Epithelial cell of esophagus (primary cell): ENCODE results near the gene MACIR.

Experiments
- DNase-seq: peaks from one replicate; pipeline ENCODE4 v3.0.0; 2010; ENCODE audit warnings: low read depth
- H3K4me3 ChIP-seq: 2 replicates; pipeline ENCODE4 v1.5.1; 2011; ENCODE audit warnings: mild to moderate bottlenecking, low read length, control low read depth
- CTCF ChIP-seq: IDR thresholded peaks from 2 replicates; pipeline ENCODE4 v1.5.1; 2011; ENCODE audit warnings: low read depth, mild to moderate bottlenecking, low read length, control low read depth, inconsistent platforms; ENCODE audit not compliant: insufficient read depth; ENCODE audit errors: missing control alignments

The MACIR gene

GRCh38 chr5:103259705-103260355 is 1.3 kb downstream of the MACIR start:
- peak overlapping the region; percentile 77 for H3K4me3 ChIP-seq
- DNase-seq: peak; percentile 45
- peak; percentile 9 for TF ChIP-seq CTCF

GRCh38 chr5:103260951-103261350 is 2.4 kb downstream of the MACIR start:
- H3K4me3 ChIP-seq: no peak overlapping the region
- TF ChIP-seq CTCF: no peak

GRCh38 chr5:103262422-103262871 is 3.9 kb downstream of the MACIR start:
- no peak overlapping the region for H3K4me3 ChIP-seq
- no peak for DNase-seq
- TF ChIP-seq CTCF: no peak

More at GRCh38 chr5:103260951-103261350, 2.4 kb downstream of the MACIR start:
- DNase-seq: no peak

- no peak overlapping the region for H3K4me3 ChIP-seq
- DNase-seq: no peak
- no peak for TF ChIP-seq CTCF
Observed at GRCh38 chr5:103263054-103263453, 4.5 kb downstream of the MACIR start.

- TF ChIP-seq CTCF: no peak
- DNase-seq: no peak
- H3K4me3 ChIP-seq: no peak overlapping the region
Observed at GRCh38 chr5:103264508-103264907, 5.9 kb downstream of the MACIR start.

GRCh38 chr5:103270581-103270980 is 12.0 kb downstream of the MACIR start:
- no peak for TF ChIP-seq CTCF
- no peak overlapping the region for H3K4me3 ChIP-seq
- no peak for DNase-seq
